Activated naive CD4-positive, alpha-beta T cell treated with anti-CD3 and anti-CD28 coated beads, Interleukin-2, amount 50 U/mL, for 24 hours (primary cell): ENCODE data around the gene ADCY5.
"Not testable (repeated sequence)": the region's sequence is repeated elsewhere in the genome, so short reads cannot be mapped to it uniquely, and the experiment has no call there.

Experiments
- H3K27ac Mint-ChIP-seq: one replicate; pipeline ENCODE4 v1.8.0; 2021; ENCODE audit warnings: mild to moderate bottlenecking, mixed read lengths
- H3K27me3 Mint-ChIP-seq: one replicate; pipeline ENCODE4 v1.8.0; 2021; ENCODE audit warnings: mixed read lengths
- H3K36me3 Mint-ChIP-seq: one replicate; pipeline ENCODE4 v1.8.0; 2021; ENCODE audit warnings: mixed read lengths
- H3K4me1 Mint-ChIP-seq: one replicate; pipeline ENCODE4 v1.8.0; 2021; ENCODE audit warnings: mixed read lengths
- H3K4me3 Mint-ChIP-seq: one replicate; pipeline ENCODE4 v1.8.0; 2021; ENCODE audit warnings: mild to moderate bottlenecking, mixed read lengths
- H3K9me3 Mint-ChIP-seq: one replicate; pipeline ENCODE4 v1.8.0; 2021; ENCODE audit warnings: mixed read lengths

Gene ADCY5

DNA sequence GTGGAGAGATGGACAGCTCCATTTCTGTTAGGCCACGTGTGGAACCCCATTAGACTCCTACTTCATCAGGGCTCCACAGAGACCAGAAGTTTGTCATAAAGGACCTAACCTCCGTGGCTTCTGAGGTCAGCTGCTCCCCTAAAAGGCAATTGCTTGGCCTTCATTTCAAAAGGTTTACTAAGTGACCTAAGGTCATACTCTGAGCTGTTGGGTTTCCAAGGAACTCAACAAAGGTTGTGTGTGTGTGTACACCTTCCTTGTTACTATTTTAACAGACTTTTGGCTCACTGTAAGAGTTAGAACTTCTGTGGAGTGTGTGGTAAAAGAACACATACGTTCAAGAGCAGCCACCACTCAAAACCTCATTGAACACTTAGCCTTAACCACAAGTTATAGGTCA, 173.2 kb downstream of the ADCY5 start:
- no peak overlapping the region for H3K4me3 Mint-ChIP-seq

DNA sequence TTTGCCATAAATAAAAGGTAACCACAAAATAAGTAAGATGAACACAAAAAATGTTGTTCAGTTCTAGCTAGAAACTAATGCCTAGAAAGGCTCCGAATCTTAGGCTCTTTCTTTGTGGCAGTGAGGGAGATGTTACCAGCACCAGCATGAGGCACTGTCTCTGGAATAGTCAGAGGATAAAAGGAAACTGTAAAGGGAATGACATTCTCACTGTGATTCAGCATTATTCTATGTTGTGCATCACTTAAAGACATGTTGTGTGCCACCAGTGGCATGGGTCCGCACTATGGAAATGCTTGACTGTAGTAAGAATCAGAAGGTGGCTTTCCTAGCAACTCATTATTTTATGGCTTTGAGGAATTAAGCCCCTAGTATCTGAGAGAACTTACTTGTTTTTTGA, 176.3 kb downstream of the ADCY5 start:
- H3K4me3 Mint-ChIP-seq = no peak overlapping the region
- H3K9me3 Mint-ChIP-seq = no peaks in the 10 kb centered on the region
- H3K27ac Mint-ChIP-seq = no peak overlapping the region
- H3K4me1 Mint-ChIP-seq = no peaks in the 10 kb centered on the region
- no peaks in the 10 kb centered on the region for H3K27me3 Mint-ChIP-seq
- H3K36me3 Mint-ChIP-seq = peaks cover 6% of the 10 kb centered on the region

More for the DNA sequence above, 173.2 kb downstream of the ADCY5 start:
- Mint-ChIP-seq H3K9me3 (no peaks in the 10 kb centered on the region), H3K36me3 (peaks cover 2% of the 10 kb centered on the region), H3K27me3 (no peaks in the 10 kb centered on the region), H3K27ac (no peak overlapping the region), H3K4me1 (no peaks in the 10 kb centered on the region)

DNA sequence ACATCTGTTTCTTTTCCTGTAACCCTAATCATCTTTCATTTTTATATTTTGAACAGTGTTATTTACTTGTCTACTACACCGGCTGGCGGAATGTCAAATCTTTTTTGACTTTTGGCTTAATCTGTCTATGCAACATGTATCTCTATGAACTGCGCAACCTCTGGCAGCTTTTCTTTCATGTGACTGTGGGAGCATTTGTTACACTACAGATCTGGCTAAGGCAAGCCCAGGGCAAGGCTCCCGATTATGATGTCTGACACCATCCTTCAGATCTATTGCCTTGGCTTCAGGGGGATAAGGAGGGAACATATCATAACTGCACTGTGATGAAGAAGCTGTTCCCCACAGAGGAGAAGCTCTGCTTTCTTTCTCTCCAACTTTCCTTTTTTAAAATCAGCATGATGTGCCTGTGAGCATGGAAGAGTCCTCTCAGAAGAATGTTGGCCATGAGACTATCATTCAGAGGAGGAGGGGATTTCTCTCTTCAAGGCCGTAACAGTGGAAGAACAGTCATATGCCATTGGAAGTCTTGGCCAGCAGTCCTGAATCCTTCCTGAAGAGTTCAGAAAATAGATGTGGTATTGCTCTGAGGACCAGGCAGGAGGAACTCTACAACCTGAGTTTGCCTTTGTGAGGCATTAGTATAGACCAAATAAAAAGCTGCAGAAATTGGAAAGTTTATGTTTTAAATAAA, 177.3 kb downstream of the ADCY5 start:
- peaks cover 14% of the 10 kb centered on the region for H3K36me3 Mint-ChIP-seq
- no peaks in the 10 kb centered on the region for H3K4me1 Mint-ChIP-seq
- no peak overlapping the region for H3K4me3 Mint-ChIP-seq
- H3K27me3 Mint-ChIP-seq = no peaks in the 10 kb centered on the region
- no peak overlapping the region for H3K27ac Mint-ChIP-seq
- no peaks in the 10 kb centered on the region for H3K9me3 Mint-ChIP-seq

DNA sequence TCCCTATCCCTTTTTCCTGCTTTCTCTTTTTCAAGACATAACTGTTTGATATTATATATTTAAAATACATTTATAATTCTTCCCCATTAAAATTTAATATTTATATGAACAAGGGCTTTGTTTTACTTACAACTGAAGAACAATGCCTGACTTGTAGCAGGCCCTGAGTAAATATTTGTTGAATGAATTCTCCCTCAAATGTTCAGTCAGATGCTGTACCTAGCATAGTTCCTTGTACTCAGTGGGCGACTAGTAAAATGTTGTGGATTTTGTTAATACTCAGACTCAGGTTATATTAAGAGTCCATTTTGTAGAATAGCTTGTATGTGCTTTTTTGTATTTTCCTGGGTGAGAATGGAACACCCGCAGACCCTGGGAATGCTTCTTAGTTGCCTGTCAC, 178.1 kb downstream of the ADCY5 start:
- Mint-ChIP-seq H3K4me3 (no peak overlapping the region), H3K27me3 (no peaks in the 10 kb centered on the region), H3K9me3 (no peaks in the 10 kb centered on the region), H3K4me1 (no peaks in the 10 kb centered on the region), H3K36me3 (peaks cover 21% of the 10 kb centered on the region), H3K27ac (no peak overlapping the region)

DNA sequence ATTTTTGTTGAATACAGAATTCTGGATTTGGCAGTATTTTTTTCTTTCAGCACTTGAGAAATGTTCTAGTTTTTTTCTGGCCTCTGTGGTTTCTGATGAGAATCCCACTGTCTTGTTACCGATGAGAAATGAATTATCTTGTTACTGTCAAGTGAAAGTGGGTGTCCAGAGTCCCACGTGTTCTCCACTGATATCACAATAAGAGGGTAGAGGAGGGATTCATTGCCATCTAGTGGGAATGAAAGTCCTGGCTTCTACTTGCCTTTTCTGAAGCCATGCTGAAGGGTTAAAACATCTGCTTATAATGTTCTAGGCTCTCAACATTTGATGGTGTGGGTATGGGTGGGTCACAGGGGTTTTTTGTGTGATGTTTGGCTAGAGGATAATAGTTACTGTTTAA, 181.1 kb downstream of the ADCY5 start:
- Mint-ChIP-seq H3K27ac (no peak overlapping the region), H3K36me3 (peaks cover 27% of the 10 kb centered on the region), H3K27me3 (no peaks in the 10 kb centered on the region), H3K9me3 (no peaks in the 10 kb centered on the region), H3K4me1 (no peaks in the 10 kb centered on the region), H3K4me3 (no peak overlapping the region)

DNA sequence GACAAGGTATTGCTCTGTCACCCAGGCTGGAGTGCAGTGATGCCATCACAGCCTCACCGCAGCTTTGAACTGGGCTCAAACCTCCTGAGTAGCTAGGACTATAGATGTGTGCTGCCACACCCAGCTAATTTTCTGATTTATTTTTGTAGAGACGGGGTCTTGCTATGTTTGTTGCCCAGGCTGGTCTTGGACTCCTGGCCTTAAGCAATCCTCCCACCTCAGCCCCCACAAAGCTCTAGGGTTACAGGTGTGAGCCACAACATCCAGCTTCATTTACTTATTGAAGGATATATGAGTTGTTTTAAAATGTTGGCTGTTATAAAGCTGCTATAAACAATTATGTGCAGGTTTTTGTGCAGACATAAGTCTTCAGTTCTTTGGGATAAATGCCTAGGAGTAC, 184.9 kb downstream of the ADCY5 start:
- no peak overlapping the region for H3K4me3 Mint-ChIP-seq
- H3K9me3 Mint-ChIP-seq = no peaks in the 10 kb centered on the region
- no peaks in the 10 kb centered on the region for H3K4me1 Mint-ChIP-seq
- no peak overlapping the region for H3K27ac Mint-ChIP-seq
- H3K36me3 Mint-ChIP-seq = peaks cover 27% of the 10 kb centered on the region
- no peaks in the 10 kb centered on the region for H3K27me3 Mint-ChIP-seq

DNA sequence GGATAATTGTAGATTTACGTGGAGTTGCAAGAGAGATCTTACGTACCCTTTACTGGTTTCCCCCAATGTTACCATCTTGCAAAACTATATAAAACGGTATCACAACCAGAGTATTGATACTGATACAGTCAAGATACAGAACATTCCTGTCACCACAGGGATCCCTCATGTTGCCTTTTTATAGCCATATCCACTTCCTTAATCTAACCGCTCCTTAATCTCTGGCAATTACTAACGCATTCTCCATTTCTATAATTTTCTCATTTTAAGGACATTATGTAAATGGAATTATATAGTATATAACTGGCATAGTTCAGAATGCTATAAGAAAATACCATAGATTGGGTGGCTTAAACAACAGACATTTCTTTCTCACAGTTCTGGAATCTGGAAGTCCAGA, 186.0 kb downstream of the ADCY5 start:
- Mint-ChIP-seq H3K36me3 (peaks cover 25% of the 10 kb centered on the region), H3K27me3 (no peaks in the 10 kb centered on the region), H3K4me1 (no peaks in the 10 kb centered on the region), H3K4me3 (no peak overlapping the region), H3K27ac (no peak overlapping the region), H3K9me3 (no peaks in the 10 kb centered on the region)

DNA sequence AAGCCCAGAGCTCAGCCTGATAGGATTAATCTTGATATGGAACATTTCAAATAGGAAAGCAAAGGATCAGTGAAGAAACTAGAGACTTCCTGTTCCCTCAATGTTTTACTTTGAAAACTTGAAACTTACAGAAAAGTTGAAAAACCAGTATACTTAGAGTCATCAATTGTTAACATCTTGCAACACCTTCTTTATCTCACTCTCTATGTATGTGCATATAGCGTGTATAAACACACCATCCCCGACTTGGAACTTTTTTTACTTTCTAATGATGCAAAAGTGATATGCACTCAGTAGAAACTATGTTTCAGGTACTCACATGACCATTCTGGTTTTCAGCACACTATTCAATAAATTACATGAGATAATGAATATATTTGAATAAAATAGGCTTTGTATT, 186.7 kb downstream of the ADCY5 start:
- Mint-ChIP-seq H3K36me3 (peaks cover 23% of the 10 kb centered on the region), H3K27me3 (no peaks in the 10 kb centered on the region), H3K4me3 (no peak overlapping the region), H3K4me1 (no peaks in the 10 kb centered on the region), H3K27ac (no peak overlapping the region), H3K9me3 (no peaks in the 10 kb centered on the region)

DNA sequence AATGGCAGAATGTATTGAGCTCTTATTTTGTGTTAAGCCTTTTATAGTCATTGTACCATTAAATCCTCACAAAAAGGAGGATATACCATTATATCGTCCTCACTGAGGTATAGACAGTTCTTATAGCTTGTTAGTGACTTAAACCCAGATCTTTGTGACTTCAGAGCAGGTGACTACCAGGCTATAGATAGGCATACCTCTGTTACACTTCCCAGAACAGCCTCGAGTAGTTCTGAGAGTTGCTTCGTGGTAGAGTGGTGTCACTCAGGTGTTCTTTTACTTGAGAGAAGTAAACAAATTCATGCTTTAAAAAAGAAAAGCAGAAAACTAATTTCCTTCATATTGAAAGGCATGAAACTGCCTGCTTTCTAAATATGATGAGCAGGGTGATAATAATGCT, 187.2 kb downstream of the ADCY5 start:
- peaks cover 18% of the 10 kb centered on the region for H3K36me3 Mint-ChIP-seq
- no peaks in the 10 kb centered on the region for H3K9me3 Mint-ChIP-seq
- no peaks in the 10 kb centered on the region for H3K4me1 Mint-ChIP-seq
- no peaks in the 10 kb centered on the region for H3K27me3 Mint-ChIP-seq
- H3K27ac Mint-ChIP-seq = no peak overlapping the region
- H3K4me3 Mint-ChIP-seq = no peak overlapping the region

DNA sequence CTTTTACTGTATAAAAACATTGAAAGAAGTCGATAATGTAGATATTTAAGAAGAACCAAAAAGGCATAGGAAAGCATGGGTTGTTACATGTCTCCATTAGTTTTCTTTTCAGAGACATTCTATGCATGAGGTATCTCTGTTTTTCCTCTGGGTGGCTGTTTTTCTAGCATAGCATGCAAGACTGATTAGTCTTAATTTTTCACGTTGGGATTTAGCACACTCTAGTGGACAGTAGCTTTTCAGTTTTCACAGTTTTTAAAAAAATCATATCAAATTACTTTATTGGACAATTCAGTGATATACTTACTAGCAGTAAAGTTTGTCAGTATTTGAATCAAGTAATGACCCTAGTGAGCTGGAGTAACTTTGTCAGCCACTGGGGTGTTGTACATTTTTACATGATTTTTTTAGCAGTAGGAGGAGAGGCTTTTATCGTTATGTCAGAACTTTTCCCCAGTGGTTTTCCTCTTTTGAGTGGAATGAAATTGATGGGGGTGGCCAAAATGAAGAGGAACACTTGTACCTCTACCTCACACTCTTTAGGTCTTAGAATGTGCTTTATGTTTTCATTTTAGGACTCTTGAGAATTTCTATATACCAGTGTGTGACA, 190.0 kb downstream of the ADCY5 start:
- Mint-ChIP-seq H3K36me3 (peaks cover 6% of the 10 kb centered on the region), H3K9me3 (no peaks in the 10 kb centered on the region), H3K4me3 (no peak overlapping the region), H3K27ac (no peak overlapping the region), H3K27me3 (no peaks in the 10 kb centered on the region), H3K4me1 (no peaks in the 10 kb centered on the region)

DNA sequence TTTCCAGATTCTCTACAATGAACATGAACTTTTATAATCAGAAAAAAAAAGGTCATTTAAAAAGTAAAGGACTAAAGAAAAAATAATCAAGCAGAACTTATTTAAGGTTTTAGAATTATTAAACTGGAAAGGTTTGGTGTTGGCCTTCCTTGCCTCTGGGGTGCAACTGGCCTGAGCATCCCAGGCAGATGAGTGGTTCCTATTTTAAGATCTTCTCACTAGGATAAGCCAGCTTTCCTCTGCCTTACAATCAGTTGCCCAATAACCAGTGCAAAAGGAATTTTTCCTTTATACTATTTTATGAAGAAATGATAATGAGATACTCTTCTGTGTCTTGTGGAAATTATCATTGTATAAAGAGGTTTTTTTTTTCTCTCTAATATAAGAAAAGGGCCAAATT, 190.5 kb downstream of the ADCY5 start:
- H3K27ac Mint-ChIP-seq = no peak overlapping the region
- no peaks in the 10 kb centered on the region for H3K9me3 Mint-ChIP-seq
- no peaks in the 10 kb centered on the region for H3K27me3 Mint-ChIP-seq
- H3K4me1 Mint-ChIP-seq = no peaks in the 10 kb centered on the region
- no peak overlapping the region for H3K4me3 Mint-ChIP-seq
- peaks cover 6% of the 10 kb centered on the region for H3K36me3 Mint-ChIP-seq

DNA sequence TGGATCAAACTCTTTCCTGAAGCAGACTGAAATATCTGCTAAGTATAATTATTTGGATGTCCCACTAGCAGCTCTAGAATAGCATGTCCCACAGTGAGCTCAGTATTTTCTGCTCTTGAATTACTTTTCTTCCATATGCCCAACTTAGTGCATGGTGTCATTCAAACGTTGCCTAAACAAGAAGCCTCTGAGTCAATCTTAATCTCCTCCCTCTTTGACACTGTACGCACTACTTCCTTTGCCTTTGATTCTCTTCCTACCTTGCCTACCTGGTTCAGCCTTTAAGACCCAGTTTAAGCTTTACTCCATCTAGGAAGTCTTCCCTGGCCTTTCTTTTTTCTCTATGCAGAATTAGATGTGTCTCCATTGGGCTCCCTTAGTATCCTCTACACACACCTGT, 192.6 kb downstream of the ADCY5 start:
- Mint-ChIP-seq H3K36me3 (peaks cover 6% of the 10 kb centered on the region), H3K4me1 (no peaks in the 10 kb centered on the region), H3K9me3 (no peaks in the 10 kb centered on the region), H3K27me3 (no peaks in the 10 kb centered on the region), H3K27ac (no peak overlapping the region), H3K4me3 (no peak overlapping the region)

DNA sequence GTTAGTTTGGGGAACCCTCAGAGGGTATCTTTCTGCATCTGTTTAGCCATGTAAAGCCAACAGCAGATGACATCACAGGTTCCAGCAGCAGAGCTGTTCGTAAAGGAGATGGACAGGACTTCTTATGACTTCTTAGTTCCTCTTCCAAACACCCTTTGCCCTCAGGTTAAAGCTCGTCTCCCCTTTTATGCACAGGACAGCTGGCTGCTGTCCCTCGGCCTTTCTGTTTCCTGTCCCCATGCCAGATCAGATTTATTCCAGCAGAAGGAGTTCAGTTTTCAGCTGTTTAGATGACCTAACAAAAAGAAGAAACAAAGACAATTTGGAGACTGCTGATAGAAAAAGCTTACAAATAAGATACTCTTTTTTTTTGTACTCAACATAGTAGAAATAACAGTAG, 202.0 kb downstream of the ADCY5 start:
- H3K9me3 Mint-ChIP-seq = no peaks in the 10 kb centered on the region
- no peaks in the 10 kb centered on the region for H3K27me3 Mint-ChIP-seq
- H3K36me3 Mint-ChIP-seq = peaks cover 13% of the 10 kb centered on the region
- H3K27ac Mint-ChIP-seq = no peak overlapping the region
- peaks cover 25% of the 10 kb centered on the region for H3K4me1 Mint-ChIP-seq
- no peak overlapping the region for H3K4me3 Mint-ChIP-seq

DNA sequence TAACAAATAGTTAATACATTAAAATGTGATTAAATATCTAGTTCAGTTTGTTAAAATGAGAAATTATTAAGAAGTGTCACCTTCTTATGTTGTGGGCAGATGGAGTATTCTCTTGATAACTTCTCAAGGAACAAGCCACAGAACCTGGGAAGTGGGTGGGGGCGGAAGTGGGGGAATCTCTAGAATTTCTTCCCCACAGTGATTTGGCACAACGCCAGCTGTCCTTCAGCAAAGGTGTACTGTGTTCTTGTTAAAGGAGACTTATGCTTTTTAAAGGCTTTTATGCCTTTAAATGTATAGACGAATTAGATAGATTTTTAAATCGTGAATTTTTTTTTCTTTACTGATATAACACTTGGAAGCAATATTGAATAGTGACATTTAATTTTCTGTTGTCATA, 204.8 kb downstream of the ADCY5 start:
- Mint-ChIP-seq H3K9me3 (no peaks in the 10 kb centered on the region), H3K4me1 (peaks cover 38% of the 10 kb centered on the region), H3K27ac (no peak overlapping the region), H3K4me3 (no peak overlapping the region), H3K36me3 (peaks cover 13% of the 10 kb centered on the region), H3K27me3 (no peaks in the 10 kb centered on the region)

DNA sequence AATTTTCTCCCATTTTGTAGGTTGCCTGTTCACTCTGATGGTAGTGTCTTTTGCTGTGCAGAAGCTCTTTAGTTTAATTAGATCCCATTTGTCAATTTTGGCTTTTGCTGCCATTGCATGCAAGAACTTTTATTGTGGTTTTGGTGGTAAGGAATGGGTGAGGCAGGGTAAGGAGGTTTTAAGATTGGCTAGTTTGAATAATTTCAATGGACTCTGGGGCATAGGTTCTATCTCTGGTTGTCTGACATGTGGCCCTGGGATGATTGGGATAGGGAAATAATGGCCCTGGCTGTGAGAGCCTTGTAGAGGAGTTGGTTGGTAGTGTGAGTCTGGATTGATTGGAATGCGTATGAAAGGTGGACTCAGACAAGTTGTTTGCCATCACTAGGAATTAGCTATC, 209.1 kb downstream of the ADCY5 start:
- Mint-ChIP-seq H3K4me1 (peaks cover 44% of the 10 kb centered on the region), H3K9me3 (no peaks in the 10 kb centered on the region), H3K36me3 (peaks cover 25% of the 10 kb centered on the region), H3K27ac (no peak overlapping the region), H3K4me3 (no peak overlapping the region), H3K27me3 (no peaks in the 10 kb centered on the region)

DNA sequence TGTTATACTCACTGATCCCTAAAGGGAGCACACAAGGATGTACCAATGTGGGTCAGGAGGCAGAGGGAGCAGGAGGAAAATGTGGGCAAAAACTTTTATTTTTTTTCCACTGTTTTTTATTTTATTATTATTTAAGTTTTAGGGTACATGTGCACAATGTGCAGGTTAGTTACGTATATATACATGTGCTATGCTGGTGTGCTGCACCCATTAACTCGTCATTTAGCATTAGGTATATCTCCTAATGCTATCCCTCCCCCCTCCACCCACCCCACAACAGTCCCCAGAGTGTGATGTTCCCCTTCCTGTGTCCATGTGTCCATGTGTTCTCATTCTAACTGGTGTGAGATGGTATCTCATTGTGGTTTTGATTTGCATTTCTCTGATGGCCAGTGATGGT, 209.7 kb downstream of the ADCY5 start:
- H3K27ac Mint-ChIP-seq, H3K9me3 Mint-ChIP-seq, H3K27me3 Mint-ChIP-seq, H3K4me3 Mint-ChIP-seq: not testable (repeated sequence)
- Mint-ChIP-seq H3K36me3 (peaks cover 25% of the 10 kb centered on the region), H3K4me1 (peaks cover 38% of the 10 kb centered on the region)

DNA sequence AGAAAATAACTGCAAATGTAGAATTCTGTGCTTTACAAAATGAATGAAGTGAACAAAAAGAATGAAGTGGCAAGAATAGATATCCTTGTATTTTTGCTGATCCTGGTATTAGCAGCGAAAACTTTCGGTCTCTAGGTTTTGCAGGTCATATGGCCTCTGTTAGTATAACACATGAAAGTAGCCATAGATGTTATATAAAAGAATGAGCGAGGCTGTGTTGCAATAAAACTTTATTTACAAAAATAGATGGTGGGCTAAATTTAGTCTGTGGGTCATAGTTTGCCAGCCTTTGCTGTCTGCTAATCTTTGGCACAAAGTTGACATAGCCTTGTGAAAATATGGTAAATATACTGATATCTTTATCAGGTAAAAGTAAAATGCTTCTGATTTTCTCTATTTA, 212.0 kb downstream of the ADCY5 start:
- Mint-ChIP-seq H3K4me1 (peaks cover 21% of the 10 kb centered on the region), H3K27me3 (no peaks in the 10 kb centered on the region), H3K4me3 (no peak overlapping the region), H3K27ac (no peak overlapping the region), H3K36me3 (peaks cover 25% of the 10 kb centered on the region), H3K9me3 (no peaks in the 10 kb centered on the region)
